ENCODE results near the gene COMMD10.

- TF ChIP-seq EP300 (IDR thresholded peaks at IDR 0.05) (no peak), POLR2A (IDR thresholded peaks at IDR 0.05; ENCODE audit: low read depth) (no peak), POLR2AphosphoS5 (IDR thresholded peaks at IDR 0.05) (no peak)
Observed at GRCh38 chr5:116320486-116320885, 235.7 kb downstream of the COMMD10 start.
